Thyroid gland (tissue), 4 donors: ENCODE data around the gene LGR6. TPM values are rescaled to one million over a fixed set of nuclear protein-coding genes. Genes with fewer than 3 reads are reported as not detected.

Source experiments
- DNase-seq, 2 donors: peaks; one replicate each; pipeline ENCODE4 v3.0.0-alpha.2; 2019
- H3K27ac ChIP-seq, 3 donors: fragments of 200-600 bp; sonication (generic); 1 replicate in 2 of 3; 2 replicates in 1 of 3; pipeline ENCODE4 v1.5.1; 2016 to 2019; ENCODE audit warnings: mild to moderate bottlenecking in 1 of 3, moderate library complexity in 1 of 3
- H3K27me3 ChIP-seq: fragments of 200-600 bp; sonication (generic); one replicate; pipeline ENCODE4 v1.5.1; 2019
- H3K36me3 ChIP-seq, 2 donors: fragments of 200-600 bp; sonication (generic); one replicate each; pipeline ENCODE4 v1.5.1; 2016 to 2019
- H3K4me1 ChIP-seq, 2 donors: fragments of 200-600 bp; sonication (generic); one replicate each; pipeline ENCODE4 v1.5.1; 2017 to 2019
- H3K4me3 ChIP-seq, 3 donors: fragments of 200-600 bp; sonication (generic); replicated peaks in 1 of 3; 1 replicate in 2 of 3; 2 replicates in 1 of 3; pipeline ENCODE4 v1.5.1; 2016; ENCODE audit warnings: mild to moderate bottlenecking in 1 of 3
- H3K9me3 ChIP-seq: fragments of 200-600 bp; sonication (generic); one replicate; pipeline ENCODE4 v1.5.1; 2017
- CTCF ChIP-seq, 6 experiments: fragments of 200-600 bp in 3 of 6; fragments of 450-650 bp in 3 of 6; sonication (generic) in 3 of 6; IDR thresholded peaks; one replicate each; pipeline ENCODE4 v1.5.1; 2016 to 2019; ENCODE audit warnings: antibody characterized with exemption in 6 of 6, mild to moderate bottlenecking in 2 of 6, inconsistent platforms in 1 of 6, moderate library complexity in 1 of 6
- POLR2A ChIP-seq, 2 donors: fragments of 450-650 bp; IDR thresholded peaks; one replicate each; pipeline ENCODE4 v1.6.1; 2017; ENCODE audit warnings: antibody characterized with exemption in 2 of 2, mild to moderate bottlenecking in 2 of 2, moderate library complexity in 1 of 2
- WGBS, 2 donors: methylation state at CpG; one replicate each; pipeline ENCODE4 v1.1.5; 2017; 5-methylcytosine and 5-hydroxymethylcytosine counted together
- intact Hi-C: fragments of 100-400 bp; cut with DNase I; formaldehyde crosslinking; loops from one replicate; pipeline ENCODE4 v1.15.1; 2023
- total RNA-seq, 4 donors: library from RNA; depleted of rRNA; stranded (reverse); fragments of >200 nt; gene quantifications; one replicate each; pipeline ENCODE4 v1.2.3, GENCODE V29; 2016

The LGR6 gene
- total RNA-seq, 4 donors from 2014 or later, result 2.8 to 7.0 (median 4.5) TPM

GRCh38 chr1:202283379-202283844 lies 89.8 kb downstream of the LGR6 start:
- TF ChIP-seq POLR2A (IDR thresholded peaks at IDR 0.05), result no peak
- no peak for TF ChIP-seq CTCF (IDR thresholded peaks at IDR 0.05)
- intact Hi-C loops, result no loop called here
- H3K36me3 ChIP-seq, result no peaks in the 10 kb centered on the region
- DNase-seq, result no peak
- H3K27me3 ChIP-seq, result no peaks in the 10 kb centered on the region
- no peaks in the 10 kb centered on the region for H3K9me3 ChIP-seq
- H3K4me3 ChIP-seq, result no peak overlapping the region
- H3K4me1 ChIP-seq, result peaks cover 0 to 11% of the 10 kb centered on the region in 2 donors
- no peak overlapping the region for H3K27ac ChIP-seq
- WGBS, 2 donors, result 41 to 45% methylated on average over 4 to 10 of the region's 10 CpGs

GRCh38 chr1:202283991-202284390 lies 90.4 kb downstream of the LGR6 start:
- TF ChIP-seq POLR2A (IDR thresholded peaks at IDR 0.05), result no peak
- no peak for TF ChIP-seq CTCF (IDR thresholded peaks at IDR 0.05)
- DNase-seq, result no peak
- intact Hi-C loops, result no loop called here
- 69 to 84% methylated on average over 4 of the region's 4 CpGs for WGBS, 2 donors
- Histone ChIP-seq H3K36me3 (no peaks in the 10 kb centered on the region), H3K4me3 (no peak overlapping the region), H3K9me3 (no peaks in the 10 kb centered on the region), H3K27me3 (no peaks in the 10 kb centered on the region), H3K27ac (no peak overlapping the region), H3K4me1 (peaks cover 0 to 11% of the 10 kb centered on the region in 2 donors)

- no peaks in the 10 kb centered on the region for H3K9me3 ChIP-seq
- no peak overlapping the region for H3K27ac ChIP-seq
- no peaks in the 10 kb centered on the region for H3K36me3 ChIP-seq
- peaks cover 0 to 11% of the 10 kb centered on the region in 2 donors for H3K4me1 ChIP-seq
- 94% methylated on average over 3 of the region's 3 CpGs for WGBS, 2 donors
- no peaks in the 10 kb centered on the region for H3K27me3 ChIP-seq
- no peak for DNase-seq
- TF ChIP-seq CTCF (IDR thresholded peaks at IDR 0.05), result no peak
- TF ChIP-seq POLR2A (IDR thresholded peaks at IDR 0.05), result no peak
- no peak overlapping the region for H3K4me3 ChIP-seq
- intact Hi-C loops, result no loop called here
These were observed 92.3 kb downstream of the LGR6 start for GRCh38 chr1:202285908-202286307.

GRCh38 chr1:202286622-202287097 lies 93.1 kb downstream of the LGR6 start:
- Histone ChIP-seq H3K4me1 (peaks cover 0 to 11% of the 10 kb centered on the region in 2 donors), H3K4me3 (no peak overlapping the region), H3K9me3 (no peaks in the 10 kb centered on the region), H3K27me3 (no peaks in the 10 kb centered on the region), H3K27ac (peak overlapping the region in 1 of 3 donors; percentile 34), H3K36me3 (no peaks in the 10 kb centered on the region)
- peak; percentile 18 to 35 for DNase-seq
- intact Hi-C loops, result no loop called here
- WGBS, 2 donors, result 63 to 71% methylated on average over 6 of the region's 6 CpGs
- TF ChIP-seq POLR2A (IDR thresholded peaks at IDR 0.05), result no peak
- peak in 2 of 6 experiments; percentile 6 to 9 for TF ChIP-seq CTCF (IDR thresholded peaks at IDR 0.05)

- DNase-seq, result no peak
- Histone ChIP-seq H3K27ac (no peak overlapping the region), H3K27me3 (no peaks in the 10 kb centered on the region), H3K9me3 (no peaks in the 10 kb centered on the region), H3K4me3 (no peak overlapping the region), H3K36me3 (no peaks in the 10 kb centered on the region), H3K4me1 (peaks cover 0 to 11% of the 10 kb centered on the region in 2 donors)
- TF ChIP-seq POLR2A (IDR thresholded peaks at IDR 0.05) (no peak), CTCF (IDR thresholded peaks at IDR 0.05) (no peak)
- WGBS, 2 donors, result 91 to 94% methylated on average over 1 of the region's 1 CpG
- intact Hi-C loops, result no loop called here
These were observed 93.6 kb downstream of the LGR6 start for GRCh38 chr1:202287196-202287595.
